Measurements from ENCODE around the gene SHISA4. TPM values are rescaled to one million over a fixed set of nuclear protein-coding genes. Genes with fewer than 3 reads are reported as not detected.
"Not testable (repeated sequence)": the region's sequence is repeated elsewhere in the genome, so short reads cannot be mapped to it uniquely, and the experiment has no call there.

The SHISA4 gene
- total and polyA plus RNA-seq, 2 donors (not counting 3 experiments of a cell fraction or from before 2014, with no cell fraction given) = 25.6 to 78.2 TPM

DNA sequence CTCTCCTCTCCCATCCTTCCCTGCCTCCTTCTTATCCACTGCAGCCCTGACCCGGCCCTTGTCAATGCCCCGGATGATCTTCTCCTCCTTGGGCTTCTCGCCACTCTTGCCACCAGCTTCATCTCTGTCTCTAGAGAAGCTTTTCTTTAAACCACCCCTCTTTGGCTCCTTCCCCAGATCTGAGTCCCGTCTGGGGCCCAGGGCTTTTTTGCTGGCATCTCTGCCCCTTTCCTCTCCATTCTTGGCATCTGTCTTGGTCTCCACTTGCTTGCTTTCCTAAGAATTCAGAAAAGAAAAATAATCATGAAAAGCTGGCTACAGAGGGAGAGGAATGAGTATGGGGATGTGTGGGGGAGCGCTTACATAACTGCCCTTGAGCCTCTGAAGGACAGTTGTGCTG, 11.8 kb downstream of the SHISA4 start:
- Histone ChIP-seq H3K4me3 (replicated peaks in 1 of 3; ENCODE audit: insufficient read depth in 1 of 3, low read depth in 1 of 3, low read length in 3 of 3) (no peak overlapping the region), H2AFZ (ENCODE audit: low read depth, low read length) (no peak overlapping the region), H3K79me2 (ENCODE audit: control insufficient read depth, insufficient read depth, low read length) (no peaks in the 10 kb centered on the region), H3K4me1 (ENCODE audit: control insufficient read depth, extremely low read depth, insufficient read depth, low read length) (peaks cover 16% of the 10 kb centered on the region), H3K27me3 (ENCODE audit: control insufficient read depth in 2 of 2, insufficient read depth in 2 of 2, low read length in 2 of 2) (no peaks in the 10 kb centered on the region), H3K4me2 (ENCODE audit: insufficient read depth, low read length) (no peak overlapping the region), H4K20me1 (replicated peaks; ENCODE audit: control insufficient read depth, extremely low read depth, insufficient read depth, low read length) (no peaks in the 10 kb centered on the region), H3K27ac (ENCODE audit: insufficient read depth, low read depth, low read length) (no peak overlapping the region), H3K9me1 (replicated peaks; ENCODE audit: control insufficient read depth, extremely low read depth, insufficient read depth, low read length) (no peaks in the 10 kb centered on the region), H3K36me3 (ENCODE audit: control insufficient read depth in 2 of 2, extremely low read depth in 1 of 2, insufficient read depth in 2 of 2, low read length in 2 of 2) (no peaks in the 10 kb centered on the region), H3K9ac (replicated peaks; ENCODE audit: extremely low read depth, insufficient read depth, low read length) (no peak overlapping the region), H3K9me3 (replicated peaks; ENCODE audit: control insufficient read depth, insufficient read depth, low read length) (no peaks in the 10 kb centered on the region)
- no peak for DNase-seq (ENCODE audit: low read depth, low spot score)
- intact Hi-C loops (cut with micrococcal nuclease) = no loop called here
- CTCF ChIA-PET = interaction anchor here (10.8 kb wide), 1 partner anchor 68 kb away, joined by 577 read pairs; no protein-coding TSS in a partner anchor
- TF ChIP-seq, protein P1, sequence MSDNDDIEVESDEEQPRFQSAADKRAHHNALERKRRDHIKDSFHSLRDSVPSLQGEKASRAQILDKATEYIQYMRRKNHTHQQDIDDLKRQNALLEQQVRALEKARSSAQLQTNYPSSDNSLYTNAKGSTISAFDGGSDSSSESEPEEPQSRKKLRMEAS (IDR thresholded peaks at IDR 0.05; ENCODE audit: insufficient read depth, insufficient read length) = no peak
- TF ChIP-seq FOS (IDR thresholded peaks at IDR 0.05; ENCODE audit: borderline replicate concordance, insufficient read depth, low read length) (no peak), GATA2 (IDR thresholded peaks at IDR 0.05; ENCODE audit: insufficient read depth, insufficient read length, low read depth, low read length) (no peak), EZH2 (IDR thresholded peaks at IDR 0.05; ENCODE audit: borderline replicate concordance, low read depth, low read length, severe bottlenecking) (no peak), MYC (IDR thresholded peaks at IDR 0.05; ENCODE audit: low read depth, low read length) (no peak), POLR2A (IDR thresholded peaks at IDR 0.05; ENCODE audit: low read depth, low read length) (no peak), JUN (IDR thresholded peaks at IDR 0.05; ENCODE audit: borderline replicate concordance, insufficient read depth, insufficient read length, low read depth) (no peak), POLR2AphosphoS5 (IDR thresholded peaks at IDR 0.05; ENCODE audit: insufficient read depth, low read depth, low read length) (no peak)
- TF ChIP-seq, protein P2, sequence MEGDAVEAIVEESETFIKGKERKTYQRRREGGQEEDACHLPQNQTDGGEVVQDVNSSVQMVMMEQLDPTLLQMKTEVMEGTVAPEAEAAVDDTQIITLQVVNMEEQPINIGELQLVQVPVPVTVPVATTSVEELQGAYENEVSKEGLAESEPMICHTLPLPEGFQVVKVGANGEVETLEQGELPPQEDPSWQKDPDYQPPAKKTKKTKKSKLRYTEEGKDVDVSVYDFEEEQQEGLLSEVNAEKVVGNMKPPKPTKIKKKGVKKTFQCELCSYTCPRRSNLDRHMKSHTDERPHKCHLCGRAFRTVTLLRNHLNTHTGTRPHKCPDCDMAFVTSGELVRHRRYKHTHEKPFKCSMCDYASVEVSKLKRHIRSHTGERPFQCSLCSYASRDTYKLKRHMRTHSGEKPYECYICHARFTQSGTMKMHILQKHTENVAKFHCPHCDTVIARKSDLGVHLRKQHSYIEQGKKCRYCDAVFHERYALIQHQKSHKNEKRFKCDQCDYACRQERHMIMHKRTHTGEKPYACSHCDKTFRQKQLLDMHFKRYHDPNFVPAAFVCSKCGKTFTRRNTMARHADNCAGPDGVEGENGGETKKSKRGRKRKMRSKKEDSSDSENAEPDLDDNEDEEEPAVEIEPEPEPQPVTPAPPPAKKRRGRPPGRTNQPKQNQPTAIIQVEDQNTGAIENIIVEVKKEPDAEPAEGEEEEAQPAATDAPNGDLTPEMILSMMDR (IDR thresholded peaks at IDR 0.05; ENCODE audit: extremely low read depth in 1 of 2, insufficient read depth in 1 of 2, low read depth in 1 of 2, low read length in 2 of 2) = no peak
- FAIRE-seq = no peak
- dilution Hi-C loops (cut with MboI; ENCODE audit: extremely low pct_ligation_motif_present, low sequenced_read_pairs) = no loop called here
- BruUV-seq (replicated peaks) = no TSS peak
- POLR2A ChIA-PET = interaction anchor here (0.6 kb wide), 1 partner anchor 57 kb away, joined by 3 read pairs; no protein-coding TSS in a partner anchor

DNA sequence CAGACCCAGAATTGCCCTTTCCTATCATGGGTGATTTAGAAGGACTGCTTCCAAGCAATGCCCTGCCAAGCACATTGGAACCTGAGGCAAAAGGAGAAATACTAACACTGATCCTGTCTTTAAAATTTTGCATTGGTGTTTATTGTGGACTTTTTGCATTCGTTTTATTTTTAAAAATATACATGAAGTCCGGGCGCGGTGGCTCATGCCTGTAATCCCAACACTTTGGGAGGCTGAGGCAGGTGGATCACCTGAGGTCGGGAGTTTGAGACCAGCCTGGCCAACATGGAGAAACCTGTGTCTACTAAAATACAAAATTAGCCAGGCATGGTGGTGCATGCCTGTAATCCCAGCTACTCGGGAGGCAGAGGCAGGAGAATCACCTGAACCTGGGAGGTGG, 12.3 kb downstream of the SHISA4 start:
- H3K79me2 ChIP-seq (ENCODE audit: control insufficient read depth, insufficient read depth, low read length); dilution Hi-C loops (cut with MboI; ENCODE audit: extremely low pct_ligation_motif_present, low sequenced_read_pairs); H3K4me2 ChIP-seq (ENCODE audit: insufficient read depth, low read length); H3K9me3 ChIP-seq (replicated peaks; ENCODE audit: control insufficient read depth, insufficient read depth, low read length); H3K27me3 ChIP-seq (ENCODE audit: control insufficient read depth in 2 of 2, insufficient read depth in 2 of 2, low read length in 2 of 2); H3K27ac ChIP-seq (ENCODE audit: insufficient read depth, low read depth, low read length); BruUV-seq (replicated peaks); FAIRE-seq; H3K36me3 ChIP-seq (ENCODE audit: control insufficient read depth in 2 of 2, extremely low read depth in 1 of 2, insufficient read depth in 2 of 2, low read length in 2 of 2); H3K9me1 ChIP-seq (replicated peaks; ENCODE audit: control insufficient read depth, extremely low read depth, insufficient read depth, low read length); H3K4me3 ChIP-seq (replicated peaks in 1 of 3; ENCODE audit: insufficient read depth in 1 of 3, low read depth in 1 of 3, low read length in 3 of 3); H2AFZ ChIP-seq (ENCODE audit: low read depth, low read length); DNase-seq (ENCODE audit: low read depth, low spot score); H3K9ac ChIP-seq (replicated peaks; ENCODE audit: extremely low read depth, insufficient read depth, low read length); intact Hi-C loops (cut with micrococcal nuclease); H4K20me1 ChIP-seq (replicated peaks; ENCODE audit: control insufficient read depth, extremely low read depth, insufficient read depth, low read length): not testable (repeated sequence)
- peaks cover 17% of the 10 kb centered on the region for H3K4me1 ChIP-seq (ENCODE audit: control insufficient read depth, extremely low read depth, insufficient read depth, low read length)
- ChIA-PET POLR2A (interaction anchor here (0.6 kb wide), 1 partner anchor 57 kb away, joined by 3 read pairs; no protein-coding TSS in a partner anchor), CTCF (interaction anchor here (10.8 kb wide), 1 partner anchor 67 kb away, joined by 577 read pairs; no protein-coding TSS in a partner anchor)
